GM18520 (cell line): ENCODE data around the gene HACE1.
"Not testable (repeated sequence)": the region's sequence is repeated elsewhere in the genome, so short reads cannot be mapped to it uniquely, and the experiment has no call there.

Experiments
- ATAC-seq: cut with Tn5 transposase; IDR thresholded peaks from one replicate; pipeline ENCODE4 v1.9.1; 2021; ENCODE audit not compliant: unreplicated experiment

Gene HACE1

DNA sequence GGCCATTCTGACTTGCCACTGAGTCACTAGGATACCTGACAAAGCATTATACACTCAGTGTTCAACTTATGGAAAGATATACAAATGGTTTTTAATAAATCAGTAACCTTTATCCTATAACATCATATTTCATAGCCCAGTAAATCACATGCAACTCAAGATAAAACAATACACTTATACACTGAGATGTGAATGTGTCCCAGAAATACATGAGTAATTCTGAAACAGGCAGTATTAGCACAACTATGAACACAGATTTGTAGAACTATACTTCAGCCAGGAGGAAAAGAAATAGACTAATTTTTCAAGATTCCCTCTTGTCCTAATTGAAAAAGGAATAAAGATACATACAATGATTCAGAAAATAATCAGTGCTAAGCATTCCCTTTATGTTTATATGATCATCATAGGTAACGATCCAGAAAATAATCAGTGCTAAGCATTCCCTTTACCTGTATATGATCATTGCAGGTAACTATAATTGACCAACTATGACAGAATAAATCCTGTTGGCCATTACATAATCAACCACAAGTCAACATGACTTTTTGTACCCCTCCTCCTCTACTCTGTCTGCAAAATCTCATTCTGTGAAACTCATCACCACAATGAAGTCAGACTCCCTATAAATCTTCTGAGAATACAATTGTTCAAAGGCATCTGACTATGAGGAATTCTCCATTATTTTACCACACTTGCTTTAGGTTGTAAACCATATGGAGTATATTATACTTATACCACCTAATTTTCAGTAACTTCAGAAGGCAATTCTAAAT, 30.3 kb downstream of the HACE1 start:
- ATAC-seq: no peak

- no peak for ATAC-seq
Measured at GRCh38 chr6:104828478-104828877, 31.2 kb downstream of the HACE1 start.

- ATAC-seq: not testable (repeated sequence)
Measured at GRCh38 chr6:104820820-104821219, 38.9 kb downstream of the HACE1 start.

- ATAC-seq: no peak
Measured at GRCh38 chr6:104816125-104816524, 43.6 kb downstream of the HACE1 start.

DNA sequence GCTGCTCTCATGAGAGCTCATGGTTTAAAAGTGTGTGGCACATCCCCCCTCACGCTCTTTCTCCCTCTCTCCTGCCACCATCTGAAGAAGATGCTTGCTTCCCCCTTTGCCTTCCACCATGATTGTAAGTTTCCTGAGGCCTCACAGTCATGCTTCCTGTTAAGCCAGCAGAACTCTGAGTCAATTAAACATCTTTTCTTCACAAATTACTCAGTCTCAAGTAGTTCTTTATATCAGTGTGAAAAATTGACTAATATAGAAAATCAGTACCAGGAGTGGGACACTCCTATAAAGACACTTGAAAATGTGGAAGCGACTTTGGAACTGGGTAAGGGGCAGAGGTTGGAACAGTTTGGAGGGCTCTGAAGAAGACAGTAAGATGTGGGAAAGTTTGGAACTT, 45.0 kb downstream of the HACE1 start:
- no peak for ATAC-seq

GRCh38 chr6:104813552-104813951, 46.2 kb downstream of the HACE1 start:
- no peak for ATAC-seq

- ATAC-seq: no peak
Measured at GRCh38 chr6:104809116-104809515, 50.6 kb downstream of the HACE1 start.

DNA sequence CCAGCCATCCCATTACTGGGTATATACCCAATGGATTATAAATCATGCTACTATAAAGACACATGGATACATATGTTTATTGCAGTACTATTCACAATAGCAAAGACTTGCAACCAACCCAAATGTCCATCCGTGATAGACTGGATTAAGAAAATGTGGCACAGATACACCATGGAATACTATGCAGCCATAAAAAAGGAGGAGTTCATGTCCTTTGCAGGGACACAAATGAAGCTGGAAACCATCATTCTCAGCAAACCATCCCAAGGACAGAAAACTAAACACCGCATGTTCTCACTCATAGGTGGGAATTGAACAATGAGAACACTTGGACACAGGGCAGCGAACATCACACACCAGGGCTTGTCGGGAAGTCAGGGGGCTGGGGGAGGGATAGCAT, 54.4 kb downstream of the HACE1 start:
- not testable (repeated sequence) for ATAC-seq

- ATAC-seq: no peak
Measured at GRCh38 chr6:104799134-104799657, 60.5 kb downstream of the HACE1 start.

GRCh38 chr6:104796031-104796785, 63.5 kb downstream of the HACE1 start:
- ATAC-seq: no peak

GRCh38 chr6:104795363-104795762, 64.4 kb downstream of the HACE1 start:
- no peak for ATAC-seq

- ATAC-seq: peak; percentile 75
Measured at GRCh38 chr6:104789770-104790190, 69.9 kb downstream of the HACE1 start.

DNA sequence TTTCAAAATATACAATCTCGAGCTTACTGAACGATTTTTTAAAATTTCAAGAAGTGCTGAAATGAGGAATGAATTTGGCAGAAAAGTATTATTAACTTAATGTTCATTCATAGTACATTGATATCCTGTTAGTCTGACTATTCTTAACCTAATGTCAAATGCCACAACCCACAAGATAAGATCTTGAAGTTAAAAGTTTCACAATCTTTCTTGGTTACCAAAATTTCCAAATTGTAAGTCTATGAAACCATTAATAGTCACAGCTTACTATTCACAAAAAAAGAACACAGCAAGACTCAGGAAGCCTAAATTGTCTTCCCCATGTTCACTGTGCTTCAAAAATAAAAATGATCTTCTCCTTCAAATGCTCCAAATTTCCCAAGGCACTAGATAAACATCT, 71.3 kb downstream of the HACE1 start:
- no peak for ATAC-seq

- ATAC-seq: no peak
Measured at GRCh38 chr6:104787305-104787704, 72.4 kb downstream of the HACE1 start.

DNA sequence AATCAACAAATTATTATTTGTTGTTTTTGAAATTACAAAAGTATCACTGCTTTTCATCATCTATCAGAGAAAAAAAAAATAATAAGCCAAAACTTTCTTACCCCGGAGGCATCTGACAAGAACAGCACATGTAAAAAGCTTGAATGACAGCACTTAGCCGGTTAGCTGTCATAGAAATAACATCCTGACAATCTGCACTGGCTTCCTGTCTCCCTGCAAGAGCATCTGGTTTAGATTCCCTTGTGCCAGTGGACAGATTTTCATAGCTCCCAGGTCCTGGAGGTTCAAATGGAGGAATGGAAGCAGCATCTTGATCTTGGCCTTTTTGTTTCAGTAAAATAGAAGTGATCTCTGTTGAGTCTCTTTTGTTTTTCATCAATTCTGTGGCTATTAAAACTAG, 74.8 kb downstream of the HACE1 start:
- ATAC-seq: no peak

GRCh38 chr6:104771258-104771832, 88.4 kb downstream of the HACE1 start:
- peak; percentile 67 for ATAC-seq

DNA sequence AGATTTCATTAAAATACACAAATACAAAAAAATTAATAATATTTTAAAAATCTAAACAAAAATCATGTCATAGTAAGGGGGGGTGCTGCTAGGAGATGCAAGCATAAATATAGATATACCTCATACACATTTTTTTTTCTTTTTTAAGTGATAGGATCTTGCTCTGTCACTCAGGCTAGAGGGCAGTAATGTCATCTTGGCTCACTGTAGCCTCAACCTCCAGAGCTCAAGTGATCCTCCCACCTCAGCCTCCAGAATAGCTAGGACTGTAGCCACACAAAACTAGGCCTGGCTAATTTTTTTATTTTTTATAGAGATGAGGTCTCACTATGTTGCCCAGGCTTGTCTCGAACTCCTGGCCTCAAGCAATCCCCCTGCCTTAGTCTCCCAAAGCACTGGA, 90.8 kb downstream of the HACE1 start:
- ATAC-seq: no peak

- ATAC-seq: no peak
Measured at GRCh38 chr6:104766595-104766994, 93.1 kb downstream of the HACE1 start.

GRCh38 chr6:104754788-104755409, 104.8 kb downstream of the HACE1 start:
- no peak for ATAC-seq

- no peak for ATAC-seq
Measured at GRCh38 chr6:104753251-104753650, 106.5 kb downstream of the HACE1 start.

DNA sequence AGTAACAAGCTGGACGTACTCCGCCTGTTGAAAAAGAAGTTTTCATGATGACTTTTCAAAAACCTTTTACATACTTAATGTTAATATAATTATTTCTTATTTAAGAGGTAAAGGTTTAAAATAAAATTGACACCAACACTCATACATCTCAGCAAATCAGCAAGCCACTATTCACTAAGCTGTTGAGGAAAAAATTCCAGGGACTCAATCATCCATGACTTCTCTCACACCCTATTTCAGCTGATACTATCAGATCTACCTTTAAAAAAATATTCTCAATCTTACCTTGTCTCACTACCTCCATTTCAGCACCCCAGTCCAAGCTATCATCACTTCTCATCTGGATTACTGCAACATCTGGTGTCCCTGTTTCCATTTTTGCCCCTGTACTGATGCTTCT, 109.3 kb downstream of the HACE1 start:
- no peak for ATAC-seq
